K562 (cell line): ENCODE results near the gene CIAO1. TPM values are rescaled to one million over a fixed set of nuclear protein-coding genes. Genes with fewer than 3 reads are reported as not detected.

Source experiments
- HNRNPL ChIP-seq: fragments of 200-400 bp; formaldehyde crosslinking; IDR thresholded peaks from 2 replicates; pipeline ENCODE4 v1.6.1; 2017; ENCODE audit warnings: low read depth, mild to moderate bottlenecking, low read length
- RBM22 ChIP-seq: fragments of 200-400 bp; formaldehyde crosslinking; IDR thresholded peaks from 2 replicates; pipeline ENCODE4 v1.6.1; 2018; ENCODE audit warnings: low read length, low read depth; ENCODE audit not compliant: poor library complexity, severe bottlenecking
- RBM34 ChIP-seq: fragments of 200-400 bp; formaldehyde crosslinking; IDR thresholded peaks from 2 replicates; pipeline ENCODE4 v1.6.1; 2018; ENCODE audit warnings: low read length, borderline replicate concordance; ENCODE audit not compliant: insufficient read depth
- STAT5A ChIP-seq: IDR thresholded peaks from 2 replicates; pipeline ENCODE4 v1.6.1; 2012; ENCODE audit warnings: low read length, inconsistent platforms, borderline replicate concordance
- ZBTB40 ChIP-seq, 2 experiments: fragments of 450-650 bp in 1 of 2; sonication (generic) in 1 of 2; formaldehyde crosslinking in 1 of 2; IDR thresholded peaks; 2 replicates each; pipeline versions ENCODE4 v1.7.1 to v1.9.0; 2016 to 2022; ENCODE audit warnings: inconsistent platforms in 1 of 2, mild to moderate bottlenecking in 1 of 2, missing genetic modification reagents in 1 of 2
- ZNF407 ChIP-seq: fragments of 450-650 bp; IDR thresholded peaks from 2 replicates; pipeline ENCODE4 v1.6.1; 2016; ENCODE audit warnings: low read depth
- polyA plus RNA-seq, 8 experiments: library from polyadenylated mRNA; depleted of rRNA in 4 of 8; stranded (reverse) in 5 of 8; unstranded in 3 of 8; fragments of >200 nt; fragmentation: Nextera tagmentation in 2 of 8; fragmentation: Illumina TruSeq in 1 of 8; extraction: Ambion mirVana in 2 of 8; extraction: Trizol in 1 of 8; gene quantifications; 2 replicates each; pipeline versions ENCODE4 v1.2.1 to v1.2.3, GENCODE V29; 2011 to 2014; ENCODE audit warnings: inconsistent platforms in 1 of 8, missing spikeins in 1 of 8
- total RNA-seq, 7 experiments: library from RNA; depleted of rRNA in 6 of 7; stranded (reverse); fragments of >200 nt in 6 of 7; fragmentation: Illumina TruSeq in 2 of 7; extraction: Trizol in 2 of 7; gene quantifications; 2 replicates each; pipeline versions ENCODE4 v1.2.1 to v1.2.3, GENCODE V29; 2011 to 2021; ENCODE audit warnings: low replicate concordance in 1 of 7

CIAO1 gene
- total and polyA plus RNA-seq, 9 of the 15 experiments (the other 6 are each of a cell fraction or from before 2014, with no cell fraction given): 11.4 to 156 (median 92.8) TPM

GRCh38 chr2:96245609-96246390 is 20.2 kb upstream of the CIAO1 start (continued):
- TF ChIP-seq ZNF407: no peak
- TF ChIP-seq STAT5A: no peak
- no peak for TF ChIP-seq HNRNPL
- no peak for TF ChIP-seq RBM22
- TF ChIP-seq ZBTB40 (IDR thresholded peaks at IDR 0.05): no peak
- no peak for TF ChIP-seq ZBTB40 (CRISPR knock-in tag; IDR thresholded peaks at IDR 0.05)
- no peak for TF ChIP-seq RBM34
